CD4-positive, alpha-beta T cell treated with Interleukin-2 at 100 ng/mL for 4 hours (primary cell): ENCODE data around the gene SLC41A3.
"Not testable (repeated sequence)": the region's sequence is repeated elsewhere in the genome, so short reads cannot be mapped to it uniquely, and the experiment has no call there.

Experiments used
- DNase-seq: peaks from one replicate; pipeline ENCODE4 v3.0.0-alpha.2; 2020; ENCODE audit warnings: low spot score

The SLC41A3 gene

DNA sequence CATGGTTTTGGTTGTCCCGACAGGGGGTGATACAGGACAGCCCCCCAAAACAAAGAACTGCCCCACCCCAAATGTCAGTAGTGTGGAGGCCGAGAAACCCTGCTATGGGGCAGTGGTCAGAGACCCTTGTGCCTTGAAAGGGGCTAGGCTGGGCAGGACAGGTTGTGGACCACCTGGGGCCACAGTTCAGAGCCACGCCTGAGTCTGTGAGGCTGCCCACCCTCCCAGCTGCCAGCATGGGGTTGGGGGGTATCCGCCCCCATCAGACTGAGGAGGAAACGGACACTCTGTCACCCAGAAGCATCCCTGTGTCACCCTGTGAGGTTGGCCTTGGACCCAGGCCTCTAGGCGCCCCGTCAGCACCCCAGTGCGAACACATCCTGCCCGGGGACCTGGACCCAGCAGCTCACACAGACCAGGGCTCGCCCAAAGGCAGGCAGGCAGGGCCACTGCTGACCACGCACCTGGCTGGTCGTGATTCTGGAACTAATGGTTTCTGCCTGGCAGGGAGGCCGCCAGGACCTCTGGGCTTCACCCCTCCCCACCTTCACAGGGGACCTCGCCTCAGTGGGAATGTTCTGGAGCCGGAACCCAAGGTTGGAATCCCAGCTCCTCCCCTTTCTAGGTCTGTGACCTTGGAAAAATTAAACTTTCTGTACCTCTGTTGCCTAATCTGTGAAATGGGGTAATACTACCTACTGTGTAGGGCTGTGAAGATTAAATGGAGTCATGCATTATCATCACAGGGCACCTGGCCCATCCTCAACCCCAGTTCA lies 1.4 kb downstream of the SLC41A3 start:
- DNase-seq, result no peak

DNA sequence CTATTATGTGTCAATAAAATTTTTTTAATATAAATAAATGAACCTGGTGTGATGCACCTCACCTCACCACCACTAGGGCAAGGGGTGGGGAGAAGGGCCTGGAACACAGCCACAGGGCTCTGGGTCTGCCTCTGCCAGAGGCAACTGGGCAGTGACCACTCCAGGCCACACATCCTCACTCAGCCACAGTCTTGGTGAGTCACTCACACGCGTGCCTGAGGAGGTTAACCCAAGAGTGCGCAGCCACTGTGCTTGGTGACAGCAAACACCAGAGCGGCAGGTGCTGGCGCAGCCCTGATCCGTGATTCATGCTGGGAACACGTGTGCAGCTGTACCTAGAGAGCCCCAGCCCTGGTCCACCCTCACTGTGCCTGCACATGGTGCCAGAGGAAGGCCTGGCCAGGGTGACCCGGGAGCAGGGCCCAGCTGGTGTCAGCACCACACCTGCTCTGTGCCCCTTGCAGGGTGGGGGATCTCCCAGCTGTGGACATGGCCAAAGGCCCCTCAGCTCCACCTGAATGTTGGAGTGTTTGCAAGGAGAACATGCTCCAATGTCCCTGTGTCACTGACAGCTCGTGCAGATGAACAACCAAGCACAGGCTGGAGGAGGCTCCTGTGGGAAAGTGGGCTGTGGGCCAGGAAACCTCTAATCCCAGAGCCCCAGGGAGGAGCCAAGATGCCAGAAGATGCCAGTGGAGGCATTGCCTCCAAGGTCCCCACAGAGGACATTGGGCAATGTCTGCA lies 2.1 kb downstream of the SLC41A3 start:
- DNase-seq, result peak; percentile 5

DNA sequence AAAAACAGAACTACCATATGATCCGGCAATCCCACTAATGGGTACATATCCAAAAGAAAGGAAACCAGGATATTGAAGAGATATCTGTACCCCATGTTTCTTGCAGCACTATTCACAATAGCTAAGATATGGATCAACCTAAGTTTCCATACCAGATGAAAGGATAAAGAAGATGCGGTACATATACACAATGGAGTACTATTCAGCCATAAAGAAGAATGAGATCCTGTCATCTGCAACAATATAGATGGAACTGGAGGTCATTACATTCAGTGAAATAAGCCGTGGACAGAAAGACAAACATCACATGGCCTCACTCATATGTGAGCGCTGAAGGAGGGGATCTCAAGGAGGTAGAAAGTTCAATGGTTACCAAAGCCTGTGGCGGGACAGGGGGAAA lies 3.0 kb downstream of the SLC41A3 start:
- no peak for DNase-seq

DNA sequence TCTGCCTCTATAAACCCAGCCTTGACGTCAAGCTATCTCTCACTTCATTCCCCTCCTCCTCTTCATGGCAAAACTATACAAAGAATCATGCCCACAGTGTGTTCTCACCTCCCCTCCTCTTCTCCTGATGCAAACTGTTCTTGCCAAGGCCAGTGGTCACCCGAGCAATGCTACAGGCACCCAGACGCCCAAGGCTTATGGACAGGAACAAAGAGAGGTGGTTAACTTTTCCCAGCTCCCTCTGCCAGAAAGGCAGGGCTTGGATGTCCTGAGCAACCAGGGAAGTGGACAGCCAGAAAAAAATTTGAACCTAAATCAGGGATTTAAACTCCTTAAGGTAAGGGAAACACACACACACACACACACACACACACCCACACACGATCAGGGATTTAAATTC lies 5.1 kb downstream of the SLC41A3 start:
- DNase-seq, result no peak

DNA sequence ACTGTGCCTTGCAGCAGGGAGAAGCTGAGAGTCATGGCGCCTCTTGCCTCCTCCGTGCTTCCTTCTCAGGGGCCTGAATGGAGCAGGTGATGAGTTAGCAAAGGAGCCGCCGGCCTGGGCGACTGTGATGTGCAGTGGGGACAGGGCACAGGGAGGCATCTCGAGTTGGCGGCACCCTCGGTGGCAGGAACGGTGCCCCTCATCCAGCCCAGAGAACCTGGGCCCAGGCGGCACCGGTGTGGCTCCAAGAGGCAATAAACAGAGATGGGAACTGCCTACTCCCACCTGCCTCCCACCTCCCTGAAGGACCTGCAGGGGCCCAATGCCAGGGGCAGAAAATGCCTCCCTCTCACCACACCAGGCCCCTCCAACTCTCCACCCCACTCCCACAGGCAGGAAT lies 6.2 kb downstream of the SLC41A3 start:
- DNase-seq, result no peak

DNA sequence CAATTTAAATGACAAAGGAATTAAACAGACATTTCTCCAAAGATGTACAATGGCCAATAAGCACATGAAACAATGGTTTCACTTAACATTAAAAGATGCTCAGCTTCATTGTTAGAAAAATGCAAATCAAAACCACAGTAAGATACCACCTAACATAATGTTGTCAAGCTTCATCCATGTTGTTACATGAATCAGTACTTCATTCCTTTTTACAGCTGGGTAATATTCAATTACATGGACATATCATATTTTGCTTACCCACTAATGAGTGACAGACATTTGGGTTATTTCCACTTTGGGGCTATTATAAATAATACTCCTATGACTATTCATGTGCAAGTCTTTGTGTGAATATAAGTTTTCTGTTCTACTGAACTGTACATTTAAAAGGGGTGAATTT lies 7.8 kb downstream of the SLC41A3 start:
- DNase-seq, result no peak

DNA sequence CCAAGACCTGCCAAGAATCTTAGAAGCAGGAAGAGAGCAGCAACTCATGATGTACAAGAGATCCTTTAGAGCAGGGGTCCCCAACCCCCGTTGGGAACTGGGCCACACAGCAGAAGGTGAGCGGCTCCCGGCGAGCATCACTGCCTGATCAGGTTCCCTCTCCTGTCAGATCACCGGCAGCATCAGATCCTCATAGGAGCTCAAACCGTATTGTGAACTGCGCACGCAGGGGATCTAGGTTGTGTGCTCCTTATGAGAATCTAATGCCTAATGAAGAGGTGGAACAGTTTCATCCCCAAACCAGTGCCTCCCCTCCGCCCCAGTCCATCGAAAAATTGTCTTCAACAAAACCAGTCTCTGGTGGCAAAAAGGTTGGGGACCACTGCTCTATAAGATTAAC lies 13.8 kb downstream of the SLC41A3 start:
- no peak for DNase-seq

DNA sequence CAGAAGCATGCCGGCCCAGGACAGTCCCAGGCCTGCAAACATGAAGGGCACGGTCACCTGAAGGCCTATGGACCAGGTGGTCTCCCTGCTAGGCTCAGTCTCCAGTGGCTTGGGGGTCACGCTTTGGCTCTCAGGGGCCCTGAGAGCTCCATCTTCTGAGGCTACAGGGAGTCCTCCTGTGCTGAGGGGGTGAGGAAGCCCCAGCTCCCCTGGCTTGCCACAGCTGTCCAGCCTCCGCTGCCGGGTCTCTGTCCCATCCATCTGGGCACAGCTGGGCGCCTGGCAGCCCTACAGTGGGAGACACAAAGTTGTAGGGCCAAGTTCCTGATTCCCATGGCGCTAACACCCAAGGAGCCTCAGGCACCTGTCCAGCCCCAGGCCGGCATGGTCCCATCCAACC lies 16.0 kb downstream of the SLC41A3 start:
- no peak for DNase-seq

DNA sequence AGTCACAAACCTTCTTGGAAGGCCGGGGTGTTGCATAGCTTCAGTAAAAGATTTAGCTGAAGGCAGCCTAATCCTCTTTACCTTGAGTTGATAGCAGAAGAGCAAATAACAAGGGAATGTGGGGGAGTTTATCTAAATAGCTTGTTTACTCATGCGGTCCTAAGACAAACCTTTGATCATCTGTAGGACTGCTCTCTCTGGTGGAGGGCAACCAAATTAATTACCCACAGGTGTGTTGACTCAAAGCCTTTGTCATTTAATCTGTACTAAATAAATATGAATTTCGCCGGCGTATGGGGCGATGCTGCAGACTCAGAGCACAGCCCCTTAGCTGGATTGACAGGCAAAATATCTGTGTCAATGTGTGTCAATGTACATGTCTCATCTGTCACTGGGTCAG lies 17.2 kb downstream of the SLC41A3 start:
- DNase-seq, result not testable (repeated sequence)

DNA sequence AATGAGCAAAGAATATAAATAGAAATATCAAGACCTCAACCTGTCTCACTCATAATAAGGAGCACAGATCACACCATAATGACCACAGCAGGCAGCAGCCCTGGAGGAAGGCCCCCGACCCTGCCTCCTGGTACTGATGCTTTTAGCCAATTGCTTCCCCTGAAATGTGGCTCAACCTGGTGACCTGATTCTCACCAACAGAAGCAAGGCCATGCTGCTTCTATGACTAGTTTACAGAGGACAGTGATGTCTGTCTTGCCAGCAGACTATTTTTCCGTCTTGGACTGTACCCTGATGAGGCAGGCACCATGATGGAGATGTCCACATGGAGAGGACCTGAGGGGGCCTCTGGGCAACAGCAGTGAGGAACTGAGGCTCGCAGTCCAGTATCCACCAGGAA lies 18.0 kb downstream of the SLC41A3 start:
- DNase-seq, result no peak

DNA sequence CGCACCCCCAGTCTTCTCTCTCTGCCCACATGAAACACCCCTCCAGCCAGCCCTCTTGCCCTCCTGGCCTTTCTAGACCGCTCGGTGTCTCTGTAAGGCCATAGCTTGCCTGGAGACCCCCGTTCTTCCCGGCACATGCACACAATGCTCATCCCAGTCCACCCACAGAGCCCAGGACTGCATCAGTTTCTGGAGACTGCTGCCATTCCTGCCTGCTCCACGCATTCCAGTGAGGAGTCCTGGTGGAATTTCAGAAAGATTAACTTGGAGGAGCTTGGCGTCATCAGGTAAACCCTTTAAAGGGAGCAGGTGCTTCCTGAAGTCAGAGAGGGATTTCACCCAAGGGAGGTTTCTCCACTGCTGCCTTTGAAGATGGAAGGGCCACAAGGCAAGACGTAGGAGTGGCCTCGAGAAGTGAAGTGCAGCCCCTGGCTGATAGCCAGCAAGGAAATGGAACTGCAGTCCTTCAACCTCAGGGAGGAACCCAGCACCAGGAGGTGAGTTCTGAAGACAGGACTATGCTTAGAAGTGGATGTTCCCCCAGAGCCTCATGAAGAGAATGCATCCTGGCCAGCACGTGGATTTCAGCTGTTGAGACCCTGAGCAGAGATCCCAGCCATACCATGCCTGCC lies 19.2 kb downstream of the SLC41A3 start:
- no peak for DNase-seq

DNA sequence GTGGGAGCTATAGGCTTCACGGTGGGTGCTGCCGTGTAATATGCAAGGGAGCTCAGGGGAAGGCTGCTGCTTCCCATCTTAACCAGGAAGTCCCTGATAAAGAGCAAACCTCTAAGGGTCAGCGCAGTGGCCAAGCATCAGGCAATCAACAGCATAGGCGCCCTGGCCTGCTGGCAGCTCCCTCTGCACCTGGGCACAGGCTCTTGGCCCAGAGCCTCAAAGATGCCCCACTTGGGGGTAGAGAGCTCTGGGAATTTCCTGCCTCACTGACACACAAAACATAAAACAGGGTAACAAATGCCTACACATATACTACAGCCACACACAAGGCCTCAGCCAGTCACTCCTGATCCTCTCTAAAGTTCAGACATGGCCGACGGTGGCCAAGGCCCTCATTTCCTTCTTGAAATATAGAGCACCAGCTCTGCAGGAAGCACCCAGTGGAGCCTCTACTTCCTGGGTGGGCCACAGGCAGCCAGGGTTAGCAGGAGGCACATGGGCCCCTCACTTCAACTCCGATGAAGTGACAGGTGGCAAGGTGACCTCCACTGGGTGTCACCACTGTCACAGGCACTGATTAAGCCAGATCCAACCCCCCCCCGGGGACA lies 20.5 kb downstream of the SLC41A3 start:
- DNase-seq, result no peak

DNA sequence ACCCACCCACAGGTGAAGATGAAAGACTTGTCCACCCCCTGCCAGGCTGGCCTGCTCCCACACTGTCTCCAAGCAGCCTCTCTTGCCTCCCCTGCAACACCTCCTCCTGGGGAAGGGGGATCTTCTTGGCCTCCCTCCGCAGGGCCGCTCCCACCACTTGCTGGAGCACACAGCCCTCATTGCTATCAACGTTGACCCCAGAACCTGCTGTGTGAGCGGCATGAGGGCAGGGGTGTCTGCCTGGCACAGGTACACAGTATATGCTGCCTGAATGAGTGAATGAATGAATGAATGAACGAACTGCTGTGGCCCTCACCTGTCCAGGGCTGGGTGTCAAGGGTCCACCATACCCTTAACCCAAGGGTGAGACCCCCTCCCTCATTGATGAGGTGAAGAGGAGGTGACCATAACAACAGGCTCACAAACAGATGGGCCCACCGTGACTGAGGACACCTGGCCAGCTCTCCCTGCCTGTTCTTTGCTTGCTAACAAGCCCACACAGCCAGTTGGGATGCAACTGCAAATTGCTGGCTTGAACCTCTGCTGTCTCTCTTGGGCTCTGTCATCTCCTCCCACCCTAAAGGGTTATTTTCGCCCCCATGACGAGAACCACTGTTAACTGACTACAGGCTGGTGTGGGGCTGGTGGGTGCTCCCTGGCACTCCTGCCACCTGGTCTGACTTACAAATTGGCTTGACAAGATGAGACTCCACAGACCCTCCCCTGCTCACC lies 22.5 kb downstream of the SLC41A3 start:
- no peak for DNase-seq

DNA sequence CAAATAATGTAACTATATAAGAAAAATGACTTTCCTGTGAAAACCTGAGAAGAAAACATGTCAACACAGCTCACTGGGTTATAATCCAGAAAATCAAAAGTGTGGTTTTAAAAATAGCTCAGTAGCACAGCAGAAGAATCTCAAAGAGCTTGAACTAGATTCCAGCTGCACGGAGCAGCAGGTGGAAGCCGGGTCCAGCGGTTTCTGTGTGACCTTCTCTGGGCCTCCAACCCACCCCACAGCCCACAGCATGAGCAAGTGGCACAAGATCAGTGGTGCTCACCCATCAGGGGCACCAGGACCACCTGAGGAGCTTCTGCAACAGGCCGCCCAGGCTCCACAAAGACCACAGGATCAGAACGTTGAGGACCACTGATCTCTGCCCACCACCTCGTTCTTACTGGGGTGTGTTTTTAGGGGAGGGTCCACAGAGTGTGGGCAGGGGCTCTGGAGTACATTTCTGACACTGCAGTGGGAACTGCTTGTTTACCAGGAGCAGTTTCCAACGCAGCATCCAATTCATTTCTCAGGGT lies 23.2 kb downstream of the SLC41A3 start:
- DNase-seq, result no peak

DNA sequence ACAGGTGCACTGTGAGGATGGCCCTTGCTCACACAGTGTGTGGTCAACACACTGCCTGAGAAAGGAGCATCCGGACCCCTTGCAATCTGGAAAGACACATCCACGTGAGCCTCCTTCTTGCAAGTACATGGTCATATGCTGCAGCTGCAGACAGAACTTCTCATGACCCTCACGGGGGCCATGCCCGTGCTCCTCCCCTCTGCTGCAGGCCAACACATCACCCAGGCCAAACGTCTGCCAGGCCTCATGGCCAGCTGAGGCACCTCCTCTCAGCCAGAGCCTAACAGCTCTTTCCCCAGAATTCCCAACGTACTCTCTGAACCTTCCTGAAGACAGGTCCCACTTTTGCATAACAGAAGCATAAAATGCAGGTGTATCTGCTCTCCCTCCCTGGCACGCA lies 25.3 kb downstream of the SLC41A3 start:
- DNase-seq, result no peak

DNA sequence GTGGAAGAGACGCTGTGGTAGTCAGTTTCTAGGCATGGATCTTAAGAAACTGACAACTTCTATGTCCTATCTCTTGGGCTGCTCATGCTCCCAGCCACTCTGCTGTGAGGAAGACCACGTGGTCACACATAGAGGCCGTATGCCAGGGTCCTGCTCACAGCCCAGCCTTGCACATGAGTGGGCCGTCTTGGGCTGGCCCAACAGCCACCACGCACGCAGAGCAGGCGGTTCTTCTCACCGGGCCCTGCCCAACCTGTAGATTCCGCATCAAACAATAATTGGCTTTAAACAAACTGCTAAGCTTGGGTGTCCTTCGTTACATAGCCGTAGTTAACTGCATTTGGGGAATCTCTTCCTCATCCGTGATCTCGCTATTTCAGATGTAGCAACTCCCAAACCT lies 26.0 kb downstream of the SLC41A3 start:
- DNase-seq, result no peak

DNA sequence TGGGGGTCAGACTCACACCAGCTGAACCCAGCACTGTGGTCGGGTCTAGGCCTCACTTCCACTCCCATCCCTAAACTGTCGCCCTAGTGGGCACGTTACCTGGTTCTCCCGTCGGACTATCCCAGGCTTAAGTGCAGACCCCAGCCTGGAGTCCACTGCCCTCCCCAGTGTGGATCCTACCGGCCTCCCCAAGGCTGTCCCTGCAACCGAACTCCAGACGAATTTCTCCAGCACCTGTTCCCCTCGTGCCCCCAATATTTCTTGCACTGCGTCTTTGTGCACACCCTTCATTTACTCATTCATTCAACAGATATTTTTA lies 26.5 kb downstream of the SLC41A3 start:
- DNase-seq, result no peak

DNA sequence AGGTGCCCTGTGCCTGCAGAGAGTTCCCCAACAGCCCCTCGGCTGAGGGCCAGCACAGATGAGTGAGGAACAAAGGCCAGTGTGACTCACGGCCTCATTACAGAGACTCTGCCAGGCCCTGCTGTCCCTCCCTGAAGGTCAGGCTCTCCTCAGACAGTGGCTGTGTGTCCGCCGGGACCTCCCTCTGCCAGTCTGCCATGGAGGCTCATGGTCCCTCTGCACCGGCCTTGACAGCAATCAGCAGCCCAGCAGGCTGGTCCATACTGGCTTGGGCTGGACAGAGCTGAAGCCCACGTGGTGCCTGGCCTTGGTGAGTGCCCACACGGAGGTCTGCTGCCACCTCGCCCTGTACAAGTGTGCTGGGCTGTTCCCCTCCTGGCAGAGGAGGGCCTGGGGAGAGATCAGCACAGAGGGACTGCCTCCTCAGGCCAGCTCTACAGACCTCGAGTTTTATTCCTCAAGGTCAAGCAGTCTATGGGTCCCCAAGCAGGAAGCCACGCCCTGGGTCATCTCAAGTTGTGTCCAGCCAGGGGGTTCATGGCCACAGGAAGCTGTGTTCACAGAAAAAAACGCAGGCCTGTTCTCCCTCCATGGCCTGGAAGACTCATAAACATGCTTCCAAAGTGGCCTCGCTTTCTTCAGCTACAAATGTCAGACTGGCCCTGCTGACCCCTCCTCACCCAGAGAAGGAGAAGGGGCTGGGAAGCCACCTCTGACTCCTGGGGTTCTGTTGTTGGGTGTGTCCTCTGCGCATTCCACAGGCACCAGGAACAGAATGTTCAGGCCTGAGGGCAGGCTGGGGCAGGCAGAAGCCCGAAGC lies 27.0 kb downstream of the SLC41A3 start:
- no peak for DNase-seq

DNA sequence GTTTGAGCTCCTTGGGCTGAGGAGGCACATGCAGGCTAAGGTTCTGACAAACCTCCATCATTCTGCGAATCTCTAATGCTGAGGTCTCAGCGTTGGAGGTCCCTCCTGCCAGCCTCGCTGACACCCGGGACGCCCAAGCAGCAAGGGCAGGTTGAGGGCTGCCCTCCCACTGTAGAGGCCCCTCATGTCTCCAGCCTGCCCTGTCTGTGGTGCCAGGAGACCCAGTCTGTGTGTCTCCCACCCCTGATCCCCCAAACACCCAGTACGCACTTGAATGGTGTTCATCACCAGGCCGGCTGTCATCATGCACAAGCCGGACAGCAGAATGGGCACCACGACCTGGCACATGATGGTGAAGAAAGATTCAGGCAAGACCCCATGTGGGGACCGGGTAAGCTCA lies 27.8 kb downstream of the SLC41A3 start:
- DNase-seq, result no peak

DNA sequence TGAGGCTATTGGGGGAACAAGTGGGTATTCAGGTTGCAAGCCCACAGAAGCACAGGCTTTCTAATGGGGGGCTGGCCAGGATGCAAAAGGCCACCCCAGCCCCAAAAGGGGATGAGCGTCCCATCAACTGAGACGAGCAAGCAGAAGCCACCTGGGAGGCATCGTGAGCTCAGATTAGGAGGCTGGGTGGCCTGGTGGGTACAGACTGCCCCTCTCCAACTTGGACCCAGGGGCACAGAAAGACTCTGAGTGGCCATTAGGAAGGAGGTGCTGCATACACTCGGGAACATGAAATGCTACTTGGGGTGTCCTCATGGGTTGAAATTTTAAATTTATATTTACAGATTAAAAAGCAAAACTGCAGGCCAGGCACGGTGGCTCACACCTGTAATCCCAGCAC lies 29.1 kb downstream of the SLC41A3 start:
- no peak for DNase-seq

DNA sequence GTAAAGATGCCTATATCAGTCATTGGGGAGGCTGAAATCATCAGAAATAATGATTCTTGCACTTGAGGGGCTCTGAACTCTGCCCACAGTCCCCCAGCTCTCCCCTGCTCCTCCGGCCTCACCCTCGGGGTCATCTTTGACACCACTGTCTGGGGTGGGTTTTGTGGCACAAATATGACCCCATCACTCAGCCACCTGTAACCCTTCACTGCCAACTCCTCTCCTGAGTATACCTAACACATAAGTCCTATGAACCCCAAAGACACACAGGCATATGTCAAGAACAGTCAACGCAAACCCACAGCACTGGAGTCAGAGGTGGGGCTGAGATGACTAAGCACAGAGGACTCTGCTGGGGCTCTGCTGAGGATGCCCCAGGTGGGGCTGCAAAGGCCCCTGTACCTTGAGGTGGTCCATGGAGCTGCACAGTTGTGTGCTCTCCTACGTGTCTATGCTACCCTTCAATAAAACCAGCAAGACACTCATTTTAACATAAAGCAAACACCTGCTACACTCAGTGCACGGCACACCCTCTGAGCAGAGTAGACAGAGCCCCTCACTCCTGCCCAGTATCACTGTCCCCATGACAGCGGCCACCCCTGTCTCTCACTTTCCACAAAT lies 29.9 kb downstream of the SLC41A3 start:
- DNase-seq, result no peak
